Measurements from ENCODE around the gene SRGAP1. TPM values are rescaled to one million over a fixed set of nuclear protein-coding genes. Genes with fewer than 3 reads are reported as not detected.

Gene SRGAP1
- polyA plus RNA-seq, 10 donors = 4.7 to 8.5 (median 6.8) TPM

GRCh38 chr12:64083285-64084210, 239.0 kb downstream of the SRGAP1 start:
- DNase-seq = peak; percentile 88 to 94 (median 93)

DNA sequence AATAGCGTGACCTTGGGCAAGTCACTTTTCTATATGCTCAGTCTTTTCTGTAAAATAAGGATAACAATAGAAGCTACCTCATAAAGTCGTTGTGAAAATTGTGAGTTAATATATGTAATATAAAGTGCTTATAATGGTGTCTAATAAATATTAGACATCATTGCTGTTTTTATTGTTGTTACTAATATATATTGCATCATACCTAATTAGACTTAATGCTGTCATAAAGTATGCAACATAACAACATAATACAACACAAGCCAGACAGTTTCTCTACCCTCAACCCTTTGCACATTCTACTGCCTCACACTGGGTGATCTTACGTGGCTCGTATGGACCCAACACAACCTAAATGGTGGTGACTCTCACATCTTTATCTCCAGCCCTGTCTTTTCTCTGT, 240.7 kb downstream of the SRGAP1 start:
- no peak for DNase-seq

- no peak for DNase-seq
Observed at GRCh38 chr12:64085996-64086395, 241.5 kb downstream of the SRGAP1 start.

- DNase-seq = no peak
Observed at GRCh38 chr12:64086946-64087345, 242.4 kb downstream of the SRGAP1 start.

DNA sequence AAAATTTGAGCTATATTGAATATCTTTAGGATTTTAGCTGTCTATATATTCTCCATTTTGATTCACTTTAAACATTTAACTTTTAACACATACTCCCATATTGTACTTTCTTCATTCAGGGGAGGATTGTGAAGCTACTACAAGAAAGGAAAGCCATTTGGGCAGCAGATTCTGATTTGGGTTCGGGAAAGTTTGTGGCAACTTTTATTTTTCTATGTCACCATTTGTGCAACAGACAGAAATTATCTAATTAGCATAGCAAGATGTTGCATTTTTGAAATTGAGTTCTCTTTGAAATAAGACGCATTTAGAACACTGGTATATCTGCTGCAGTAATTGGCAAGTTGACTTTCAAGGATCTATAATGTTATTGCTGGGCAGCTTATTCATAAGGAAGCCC, 243.3 kb downstream of the SRGAP1 start:
- DNase-seq = no peak

GRCh38 chr12:64088431-64089349, 244.2 kb downstream of the SRGAP1 start:
- DNase-seq = peak; percentile 38 to 90 (median 69)

DNA sequence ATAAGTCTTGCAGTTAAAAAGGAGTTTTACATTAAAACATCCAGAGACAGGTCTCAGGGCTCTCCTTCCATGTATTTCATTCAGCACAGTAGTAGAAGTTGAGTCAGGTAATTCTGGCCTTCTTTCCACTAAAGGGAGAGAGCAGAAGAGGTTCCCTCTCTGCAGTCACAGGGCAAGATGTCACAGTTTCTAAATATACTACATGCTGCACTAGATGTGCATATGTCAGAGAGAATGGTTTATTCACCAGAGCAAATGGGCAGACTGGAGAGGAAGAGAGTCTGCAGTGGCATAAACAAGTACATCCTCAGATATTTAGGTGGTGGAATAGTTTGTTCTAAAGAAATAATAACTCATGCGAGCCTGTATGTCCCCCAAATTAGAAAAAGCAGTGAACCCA, 245.5 kb downstream of the SRGAP1 start:
- DNase-seq = no peak

DNA sequence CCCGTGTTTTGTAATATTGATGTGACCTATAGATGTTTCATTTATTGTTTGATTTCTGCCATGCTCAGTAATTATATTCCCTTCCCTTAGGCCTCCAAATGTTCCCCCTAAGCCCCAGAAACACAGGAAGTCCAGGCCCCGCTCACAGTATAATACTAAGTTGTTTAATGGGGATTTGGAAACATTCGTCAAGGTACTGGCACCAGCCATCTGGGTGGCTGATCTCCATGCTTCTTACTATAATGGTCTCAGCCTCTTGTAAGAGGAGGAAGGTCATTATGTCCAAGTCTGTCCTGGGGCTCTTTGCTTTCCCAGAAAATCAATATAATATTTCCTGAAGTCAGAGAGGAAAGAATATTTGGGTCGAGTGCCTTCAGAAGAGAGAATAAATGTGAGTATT, 246.7 kb downstream of the SRGAP1 start:
- DNase-seq = no peak

GRCh38 chr12:64092507-64093196, 248.2 kb downstream of the SRGAP1 start:
- DNase-seq = no peak

GRCh38 chr12:64093689-64094088, 249.2 kb downstream of the SRGAP1 start:
- DNase-seq = no peak

GRCh38 chr12:64097366-64098105, 253.0 kb downstream of the SRGAP1 start:
- DNase-seq = peak in 2 of 3 donors; percentile 34 to 64

- DNase-seq = peak; percentile 79 to 94 (median 89)
Observed at GRCh38 chr12:64098709-64099354, 254.3 kb downstream of the SRGAP1 start.

GRCh38 chr12:64099397-64099796, 254.9 kb downstream of the SRGAP1 start:
- peak; percentile 82 to 94 (median 92) for DNase-seq

DNA sequence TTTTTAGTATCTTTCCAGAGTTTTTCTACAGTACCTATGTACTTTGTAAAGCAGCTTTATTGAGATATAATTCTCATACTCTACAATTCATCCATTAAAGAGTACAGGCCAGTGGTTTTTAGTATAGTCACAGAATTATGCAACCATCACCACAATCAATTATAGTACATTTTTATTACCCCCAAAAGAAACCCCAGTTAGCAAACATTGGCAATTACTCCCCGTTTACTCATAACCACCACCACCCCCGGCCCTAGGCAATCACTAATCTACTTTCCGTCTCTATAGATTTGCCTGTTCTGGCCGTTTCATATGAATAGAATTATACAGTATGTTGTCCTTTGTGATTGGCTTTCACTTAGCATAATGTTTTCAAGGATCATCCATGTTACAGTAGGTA, 257.8 kb downstream of the SRGAP1 start:
- DNase-seq = no peak

- peak in 1 of 3 donors; percentile 39 for DNase-seq
Observed at GRCh38 chr12:64103825-64104740, 259.6 kb downstream of the SRGAP1 start.

DNA sequence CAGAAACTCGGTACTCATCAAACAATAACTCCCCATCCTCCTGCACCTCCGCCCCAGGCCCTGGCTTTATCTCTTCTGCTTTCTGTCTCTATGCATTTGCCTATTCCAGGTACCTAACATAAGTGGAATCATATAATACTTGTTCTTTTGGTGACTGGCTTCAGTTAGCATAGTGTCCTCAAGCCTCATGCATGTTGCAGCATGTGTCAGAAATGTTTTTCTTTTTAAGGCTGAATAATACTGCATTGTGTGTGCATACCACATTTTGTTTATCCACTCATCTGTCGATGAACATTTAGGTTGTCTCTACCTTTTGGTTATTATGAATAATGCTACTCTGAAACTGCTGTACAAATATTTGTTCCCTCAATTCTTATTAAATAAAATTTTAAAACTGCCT, 260.5 kb downstream of the SRGAP1 start:
- DNase-seq = no peak

- no peak for DNase-seq
Observed at GRCh38 chr12:64107776-64108175, 263.3 kb downstream of the SRGAP1 start.

DNA sequence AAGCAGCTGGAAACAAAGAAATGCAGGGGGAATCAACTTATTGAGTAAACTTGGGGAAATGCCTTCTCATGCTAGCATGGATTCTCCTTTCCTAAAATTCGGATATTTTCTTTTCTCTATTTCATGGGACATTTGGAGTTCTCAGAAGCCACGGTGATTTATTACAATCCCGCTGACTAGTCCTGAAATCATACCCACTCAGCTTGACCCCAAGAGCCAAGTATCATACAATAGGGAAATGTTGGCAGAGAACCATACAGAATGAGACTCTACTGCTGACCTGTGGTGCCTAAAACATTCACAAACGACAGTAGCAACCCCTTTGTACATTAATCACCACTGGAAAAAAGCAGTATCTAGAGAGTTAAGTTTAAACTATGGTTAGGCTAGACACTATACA, 265.2 kb downstream of the SRGAP1 start:
- DNase-seq = no peak

DNA sequence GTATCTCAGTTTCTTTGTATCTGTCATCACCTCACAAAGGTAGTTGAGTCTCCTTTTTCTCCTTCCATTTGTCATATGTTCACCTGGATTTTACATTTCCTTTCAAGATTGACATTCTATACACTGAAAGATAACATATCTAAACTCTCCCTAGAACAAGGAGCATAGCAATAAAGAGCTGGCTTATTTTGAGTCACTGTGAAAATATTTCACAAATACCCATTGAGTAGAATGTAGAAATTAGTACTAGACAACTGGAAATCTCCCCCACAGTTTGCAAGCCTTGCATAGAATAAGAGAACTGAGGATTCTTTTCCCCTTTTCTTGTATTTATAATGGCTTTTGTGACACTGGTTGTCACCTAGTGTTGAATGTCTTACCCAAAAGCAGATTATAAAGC, 266.4 kb downstream of the SRGAP1 start:
- no peak for DNase-seq
